T-helper 2 cell treated with Interferon-gamma antibody and Interleukin-4, amounts not matched to agents 5 μg/mL and 100 μg/mL, for 36 hours (primary cell): Measurements from ENCODE around the gene DHRS1.
A peak's percentile ranks its signal among the peaks of the same experiment; 100 is the strongest.

Experiments used
- DNase-seq: peaks from one replicate; pipeline ENCODE4 v3.0.0; 2021; ENCODE audit warnings: low spot score
- H3K27ac Mint-ChIP-seq: one replicate; pipeline ENCODE4 v1.8.0; 2021; ENCODE audit warnings: mild to moderate bottlenecking, mixed read lengths
- H3K27me3 Mint-ChIP-seq: one replicate; pipeline ENCODE4 v1.8.0; 2021; ENCODE audit warnings: low read depth, mixed read lengths
- H3K36me3 Mint-ChIP-seq: one replicate; pipeline ENCODE4 v1.8.0; 2021; ENCODE audit warnings: low read depth, mixed read lengths
- H3K4me1 Mint-ChIP-seq: one replicate; pipeline ENCODE4 v1.8.0; 2021; ENCODE audit warnings: low read depth, mixed read lengths
- H3K4me3 Mint-ChIP-seq: one replicate; pipeline ENCODE4 v1.8.0; 2022; ENCODE audit warnings: mild to moderate bottlenecking, moderate library complexity, mixed read lengths
- H3K9me3 Mint-ChIP-seq: one replicate; pipeline ENCODE4 v1.8.0; 2021; ENCODE audit warnings: mixed read lengths

The DHRS1 gene

GRCh38 chr14:24321212-24321975 is 21.8 kb upstream of the DHRS1 start:
- Mint-ChIP-seq H3K9me3 (no peaks in the 10 kb centered on the region), H3K27me3 (peaks cover 5% of the 10 kb centered on the region), H3K36me3 (peaks cover 6% of the 10 kb centered on the region), H3K4me3 (no peak overlapping the region), H3K4me1 (peaks cover 13% of the 10 kb centered on the region), H3K27ac (no peak overlapping the region)
- DNase-seq = no peak

- Mint-ChIP-seq H3K9me3 (no peaks in the 10 kb centered on the region), H3K36me3 (peaks cover 23% of the 10 kb centered on the region), H3K27ac (peak overlapping the region; percentile 1), H3K4me1 (peaks cover 40% of the 10 kb centered on the region), H3K27me3 (peaks cover 5% of the 10 kb centered on the region), H3K4me3 (no peak overlapping the region)
- no peak for DNase-seq
Measured at GRCh38 chr14:24317141-24317928, 17.8 kb upstream of the DHRS1 start.

- H3K4me1 Mint-ChIP-seq = peaks cover 46% of the 10 kb centered on the region
- no peak for DNase-seq
- H3K4me3 Mint-ChIP-seq = no peak overlapping the region
- H3K9me3 Mint-ChIP-seq = no peaks in the 10 kb centered on the region
- H3K36me3 Mint-ChIP-seq = peaks cover 28% of the 10 kb centered on the region
- H3K27ac Mint-ChIP-seq = no peak overlapping the region
- H3K27me3 Mint-ChIP-seq = peaks cover 5% of the 10 kb centered on the region
Measured at GRCh38 chr14:24316597-24316950, 17.0 kb upstream of the DHRS1 start.

- Mint-ChIP-seq H3K4me3 (no peak overlapping the region), H3K4me1 (peaks cover 46% of the 10 kb centered on the region), H3K27me3 (peaks cover 5% of the 10 kb centered on the region), H3K9me3 (no peaks in the 10 kb centered on the region), H3K36me3 (peaks cover 28% of the 10 kb centered on the region), H3K27ac (no peak overlapping the region)
- DNase-seq = no peak
Measured at GRCh38 chr14:24315807-24316596, 16.4 kb upstream of the DHRS1 start.

GRCh38 chr14:24315243-24315806 is 15.7 kb upstream of the DHRS1 start:
- no peak for DNase-seq
- Mint-ChIP-seq H3K4me3 (peak overlapping the region; percentile 20), H3K27me3 (peaks cover 4% of the 10 kb centered on the region), H3K4me1 (peaks cover 48% of the 10 kb centered on the region), H3K36me3 (peaks cover 28% of the 10 kb centered on the region), H3K9me3 (no peaks in the 10 kb centered on the region), H3K27ac (no peak overlapping the region)

GRCh38 chr14:24314377-24315193 is 15.0 kb upstream of the DHRS1 start:
- H3K27ac Mint-ChIP-seq = peak overlapping the region; percentile 80
- H3K36me3 Mint-ChIP-seq = peaks cover 29% of the 10 kb centered on the region
- H3K4me3 Mint-ChIP-seq = peak overlapping the region; percentile 87
- peaks cover 55% of the 10 kb centered on the region for H3K4me1 Mint-ChIP-seq
- no peak for DNase-seq
- no peaks in the 10 kb centered on the region for H3K27me3 Mint-ChIP-seq
- no peaks in the 10 kb centered on the region for H3K9me3 Mint-ChIP-seq

GRCh38 chr14:24313913-24314312 is 14.3 kb upstream of the DHRS1 start:
- Mint-ChIP-seq H3K4me3 (peak overlapping the region; percentile 87), H3K27me3 (no peaks in the 10 kb centered on the region), H3K4me1 (peaks cover 62% of the 10 kb centered on the region), H3K36me3 (peaks cover 36% of the 10 kb centered on the region), H3K27ac (peak overlapping the region; percentile 80), H3K9me3 (no peaks in the 10 kb centered on the region)
- no peak for DNase-seq

- Mint-ChIP-seq H3K9me3 (no peaks in the 10 kb centered on the region), H3K27ac (peak overlapping the region; percentile 80), H3K4me1 (peaks cover 67% of the 10 kb centered on the region), H3K27me3 (no peaks in the 10 kb centered on the region), H3K36me3 (peaks cover 41% of the 10 kb centered on the region), H3K4me3 (peak overlapping the region; percentile 87)
- peak; percentile 48 for DNase-seq
Measured at GRCh38 chr14:24312736-24313507, 13.3 kb upstream of the DHRS1 start.

- H3K9me3 Mint-ChIP-seq = no peaks in the 10 kb centered on the region
- DNase-seq = no peak
- H3K27ac Mint-ChIP-seq = peak overlapping the region; percentile 80
- peaks cover 62% of the 10 kb centered on the region for H3K4me1 Mint-ChIP-seq
- H3K36me3 Mint-ChIP-seq = peaks cover 42% of the 10 kb centered on the region
- H3K27me3 Mint-ChIP-seq = no peaks in the 10 kb centered on the region
- H3K4me3 Mint-ChIP-seq = peak overlapping the region; percentile 87
Measured at GRCh38 chr14:24311837-24312615, 12.4 kb upstream of the DHRS1 start.

GRCh38 chr14:24310646-24311604 is 11.3 kb upstream of the DHRS1 start, which contains the start of gene LTB4R:
Gene LTB4R, plus strand, starts transcription at chr14:24311502. Its CDS starts 4,150 bp downstream, at chr14:24315652.
- Mint-ChIP-seq H3K9me3 (no peaks in the 10 kb centered on the region), H3K27ac (peak within 1 kb of the TSS; percentile 80), H3K36me3 (peaks cover 50% of the 10 kb centered on the region), H3K4me3 (peak within 1 kb of the TSS; percentile 87), H3K4me1 (peaks cover 62% of the 10 kb centered on the region), H3K27me3 (no peaks in the 10 kb centered on the region)
- DNase-seq = peak; percentile 63

- peak overlapping the region; percentile 77 for H3K27ac Mint-ChIP-seq
- H3K36me3 Mint-ChIP-seq = peaks cover 52% of the 10 kb centered on the region
- H3K4me3 Mint-ChIP-seq = peak overlapping the region; percentile 87
- DNase-seq = no peak
- H3K4me1 Mint-ChIP-seq = peaks cover 58% of the 10 kb centered on the region
- H3K9me3 Mint-ChIP-seq = no peaks in the 10 kb centered on the region
- H3K27me3 Mint-ChIP-seq = no peaks in the 10 kb centered on the region
Measured at GRCh38 chr14:24310265-24310645, 10.7 kb upstream of the DHRS1 start.
